Liver (tissue), 9 donors: ENCODE results near the gene FBXW4. TPM values are rescaled to one million over a fixed set of nuclear protein-coding genes. Genes with fewer than 3 reads are reported as not detected.

Experiments
- DNase-seq: peaks from one replicate; pipeline ENCODE4 v3.0.0-alpha.2; 2017; ENCODE audit warnings: low spot score
- H3K27ac ChIP-seq, 2 donors: one replicate each; pipeline ENCODE4 v1.7.0; 2013; ENCODE audit warnings: inconsistent platforms in 2 of 2, low read length in 2 of 2, control low read depth in 1 of 2, low read depth in 1 of 2, mild to moderate bottlenecking in 1 of 2
- H3K27me3 ChIP-seq, 4 donors: one replicate each; pipeline versions ENCODE4 v1.6.1 to v1.7.0; 2013; ENCODE audit warnings: low read length in 3 of 4, inconsistent platforms in 1 of 4, mild to moderate bottlenecking in 1 of 4, moderate library complexity in 1 of 4; ENCODE audit not compliant: control insufficient read depth in 4 of 4, insufficient read depth in 4 of 4
- H3K36me3 ChIP-seq, 4 donors: one replicate each; pipeline versions ENCODE4 v1.6.1 to v1.7.0; 2013; ENCODE audit warnings: low read length in 3 of 4, mild to moderate bottlenecking in 3 of 4, low read depth in 1 of 4, moderate library complexity in 1 of 4; ENCODE audit not compliant: control insufficient read depth in 4 of 4, insufficient read depth in 3 of 4
- H3K4me1 ChIP-seq, 4 donors: one replicate each; pipeline versions ENCODE4 v1.6.1 to v1.7.0; 2013; ENCODE audit warnings: low read length in 3 of 4, mild to moderate bottlenecking in 3 of 4, moderate library complexity in 1 of 4; ENCODE audit not compliant: control insufficient read depth in 4 of 4, insufficient read depth in 4 of 4
- H3K4me3 ChIP-seq, 3 donors: one replicate each; pipeline versions ENCODE4 v1.6.1 to v1.7.0; 2013; ENCODE audit warnings: low read length in 3 of 3, control low read depth in 1 of 3, low read depth in 1 of 3, mild to moderate bottlenecking in 1 of 3
- H3K9ac ChIP-seq, 2 donors: one replicate each; pipeline ENCODE4 v1.7.0; 2013; ENCODE audit warnings: low read length in 2 of 2, mild to moderate bottlenecking in 2 of 2, moderate library complexity in 2 of 2, control low read depth in 1 of 2, low read depth in 1 of 2
- H3K9me3 ChIP-seq, 4 donors: one replicate each; pipeline versions ENCODE4 v1.6.1 to v1.7.0; 2013; ENCODE audit warnings: low read length in 3 of 4; ENCODE audit not compliant: control insufficient read depth in 4 of 4
- ATF3 ChIP-seq: IDR thresholded peaks from 2 replicates; pipeline ENCODE4 v1.6.1; 2016; ENCODE audit warnings: antibody characterized with exemption
- CTCF ChIP-seq: fragments of 150-350 bp; IDR thresholded peaks from 2 replicates; pipeline ENCODE4 v1.5.1; 2017; ENCODE audit warnings: improper control_type of control experiment, low read depth, low read length; ENCODE audit not compliant: missing input control
- EGR1 ChIP-seq, 2 donors: IDR thresholded peaks; 2 replicates each; pipeline ENCODE4 v1.6.1; 2016 to 2018; ENCODE audit warnings: antibody characterized with exemption in 2 of 2, low read depth in 2 of 2
- FOXA1 ChIP-seq: IDR thresholded peaks from 2 replicates; pipeline ENCODE4 v1.6.1; 2016; ENCODE audit warnings: antibody characterized with exemption
- FOXA2 ChIP-seq: IDR thresholded peaks from 2 replicates; pipeline ENCODE4 v1.6.1; 2016; ENCODE audit warnings: antibody characterized with exemption
- GABPA ChIP-seq, 2 donors: IDR thresholded peaks in 1 of 2; conservative IDR thresholded peaks in 1 of 2; 2 replicates each; pipeline ENCODE4 v1.6.1; 2016; ENCODE audit warnings: antibody characterized with exemption in 2 of 2, mild to moderate bottlenecking in 1 of 2, moderate library complexity in 1 of 2
- HNF4A ChIP-seq, 2 donors: conservative IDR thresholded peaks; 2 replicates each; pipeline ENCODE4 v1.6.1; 2016; ENCODE audit warnings: antibody characterized with exemption in 2 of 2, mild to moderate bottlenecking in 2 of 2
- HNF4G ChIP-seq: IDR thresholded peaks from 2 replicates; pipeline ENCODE4 v1.6.1; 2016; ENCODE audit warnings: antibody characterized with exemption
- JUND ChIP-seq, 2 donors: IDR thresholded peaks; 2 replicates each; pipeline ENCODE4 v1.6.1; 2016; ENCODE audit warnings: antibody characterized with exemption in 2 of 2
- MAX ChIP-seq: IDR thresholded peaks from 2 replicates; pipeline ENCODE4 v1.6.1; 2016; ENCODE audit warnings: antibody characterized with exemption
- NR2F2 ChIP-seq: IDR thresholded peaks from 2 replicates; pipeline ENCODE4 v1.6.1; 2016; ENCODE audit warnings: antibody characterized with exemption
- RXRA ChIP-seq, 2 donors: IDR thresholded peaks; 2 replicates each; pipeline ENCODE4 v1.6.1; 2017 to 2018; ENCODE audit warnings: antibody characterized with exemption in 2 of 2, mild to moderate bottlenecking in 1 of 2
- TAF1 ChIP-seq: conservative IDR thresholded peaks from 2 replicates; pipeline ENCODE4 v1.6.1; 2016; ENCODE audit warnings: antibody characterized with exemption, mild to moderate bottlenecking
- ZBTB33 ChIP-seq: IDR thresholded peaks from 2 replicates; pipeline ENCODE4 v1.6.1; 2016; ENCODE audit warnings: antibody characterized with exemption
- WGBS: extraction: QIAGEN DNeasy Blood & Tissue Kit; methylation state at CpG from one replicate; pipeline ENCODE4 v1.1.7; 2013; 5-methylcytosine and 5-hydroxymethylcytosine counted together
- polyA plus RNA-seq, 2 donors: library from polyadenylated mRNA; stranded (reverse) in 1 of 2; unstranded in 1 of 2; fragments of 200-250 nt in 1 of 2; fragments of >200 nt in 1 of 2; fragmentation: Nextera tagmentation in 1 of 2; extraction: Ambion mirVana in 1 of 2; gene quantifications; one replicate each; pipeline versions ENCODE4 v1.2.1 to v1.2.3, GENCODE V29; 2013 to 2015
- total RNA-seq, 2 donors: library from RNA; depleted of rRNA; stranded (reverse); fragments of >200 nt; gene quantifications; one replicate each; pipeline ENCODE4 v1.2.3, GENCODE V29; 2014
- donor health status: healthy.
- donor health status: healthy.
- donor health status: healthy.
- donor health status: healthy.
- donor health status: healthy.

Gene FBXW4
- total and polyA plus RNA-seq, 4 donors = 5.4 to 54.1 (median 20.5) TPM

GRCh38 chr10:101617824-101618568 lies 77.0 kb downstream of the FBXW4 start (continued):
- TF ChIP-seq CTCF (no peak), TAF1 (no peak), GABPA (IDR thresholded peaks at IDR 0.05 in 1 of 2, conservative IDR thresholded peaks at IDR 0.05 in 1 of 2) (no peak), MAX (no peak), NR2F2 (no peak), JUND (IDR thresholded peaks at IDR 0.05) (no peak)

GRCh38 chr10:101617102-101617823 lies 77.7 kb downstream of the FBXW4 start:
- no peak overlapping the region for H3K9ac ChIP-seq

GRCh38 chr10:101616415-101617101 lies 78.4 kb downstream of the FBXW4 start:
- Histone ChIP-seq H3K9me3 (no peaks in the 10 kb centered on the region), H3K27me3 (no peaks in the 10 kb centered on the region), H3K4me3 (no peak overlapping the region), H3K36me3 (peaks cover 0 to 26% (median 9%) of the 10 kb centered on the region in 4 donors), H3K4me1 (no peaks in the 10 kb centered on the region), H3K9ac (no peak overlapping the region), H3K27ac (no peak overlapping the region)
- no peak for DNase-seq
- WGBS = 78% methylated on average over 9 of the region's 9 CpGs
- TF ChIP-seq ZBTB33 (no peak), HNF4A (conservative IDR thresholded peaks at IDR 0.05) (no peak), ATF3 (no peak), TAF1 (no peak), RXRA (IDR thresholded peaks at IDR 0.05) (no peak), MAX (no peak), FOXA2 (no peak), FOXA1 (no peak), EGR1 (IDR thresholded peaks at IDR 0.05; ENCODE audit: low read depth in 2 of 2) (no peak), JUND (IDR thresholded peaks at IDR 0.05) (no peak), CTCF (no peak)

More at GRCh38 chr10:101617102-101617823, 77.7 kb downstream of the FBXW4 start:
- no peaks in the 10 kb centered on the region for H3K9me3 ChIP-seq
- H3K4me3 ChIP-seq = no peak overlapping the region
- no peak for DNase-seq
- no peaks in the 10 kb centered on the region for H3K4me1 ChIP-seq
- no peaks in the 10 kb centered on the region for H3K27me3 ChIP-seq
- TF ChIP-seq HNF4G (no peak), MAX (no peak), TAF1 (no peak), JUND (IDR thresholded peaks at IDR 0.05) (no peak)
- WGBS = 91% methylated on average over 8 of the region's 8 CpGs
- H3K36me3 ChIP-seq = peaks cover 0 to 28% (median 8%) of the 10 kb centered on the region in 4 donors
- no peak overlapping the region for H3K27ac ChIP-seq
